ENCODE measurements around the gene EEFSEC.

DNA sequence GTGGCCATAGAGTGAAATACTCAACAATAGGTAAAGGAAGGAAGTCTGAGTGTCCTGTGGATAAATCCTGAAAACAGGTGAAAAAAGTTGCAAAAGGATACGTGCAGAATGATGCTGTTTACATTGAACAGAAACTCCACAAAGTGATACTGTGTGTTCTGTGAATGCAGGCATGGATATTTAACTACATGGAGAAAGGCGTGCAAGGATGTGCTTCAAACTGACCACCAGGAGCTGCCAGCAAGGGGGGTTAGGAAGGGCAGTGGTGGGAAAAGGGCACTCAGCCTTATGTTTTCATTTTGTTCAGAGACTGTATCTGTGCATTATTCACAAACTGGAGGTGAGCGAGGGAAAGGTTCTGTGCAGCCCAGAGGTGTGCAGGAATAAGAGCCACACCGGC lies 266.0 kb downstream of the EEFSEC start:
- TF ChIP-seq, protein P1, sequence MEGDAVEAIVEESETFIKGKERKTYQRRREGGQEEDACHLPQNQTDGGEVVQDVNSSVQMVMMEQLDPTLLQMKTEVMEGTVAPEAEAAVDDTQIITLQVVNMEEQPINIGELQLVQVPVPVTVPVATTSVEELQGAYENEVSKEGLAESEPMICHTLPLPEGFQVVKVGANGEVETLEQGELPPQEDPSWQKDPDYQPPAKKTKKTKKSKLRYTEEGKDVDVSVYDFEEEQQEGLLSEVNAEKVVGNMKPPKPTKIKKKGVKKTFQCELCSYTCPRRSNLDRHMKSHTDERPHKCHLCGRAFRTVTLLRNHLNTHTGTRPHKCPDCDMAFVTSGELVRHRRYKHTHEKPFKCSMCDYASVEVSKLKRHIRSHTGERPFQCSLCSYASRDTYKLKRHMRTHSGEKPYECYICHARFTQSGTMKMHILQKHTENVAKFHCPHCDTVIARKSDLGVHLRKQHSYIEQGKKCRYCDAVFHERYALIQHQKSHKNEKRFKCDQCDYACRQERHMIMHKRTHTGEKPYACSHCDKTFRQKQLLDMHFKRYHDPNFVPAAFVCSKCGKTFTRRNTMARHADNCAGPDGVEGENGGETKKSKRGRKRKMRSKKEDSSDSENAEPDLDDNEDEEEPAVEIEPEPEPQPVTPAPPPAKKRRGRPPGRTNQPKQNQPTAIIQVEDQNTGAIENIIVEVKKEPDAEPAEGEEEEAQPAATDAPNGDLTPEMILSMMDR (optimal IDR thresholded peaks at IDR 0.05 in 1 of 3, IDR thresholded peaks at IDR 0.05 in 1 of 3, conservative IDR thresholded peaks at IDR 0.05 in 1 of 3; ENCODE audit: extremely low read depth in 1 of 3, insufficient read depth in 2 of 3, low read length in 3 of 3): no peak
- TF ChIP-seq EZH2 (IDR thresholded peaks at IDR 0.05; ENCODE audit: low read length): no peak
